ENCODE data around the gene CELF2.

Gene CELF2

DNA sequence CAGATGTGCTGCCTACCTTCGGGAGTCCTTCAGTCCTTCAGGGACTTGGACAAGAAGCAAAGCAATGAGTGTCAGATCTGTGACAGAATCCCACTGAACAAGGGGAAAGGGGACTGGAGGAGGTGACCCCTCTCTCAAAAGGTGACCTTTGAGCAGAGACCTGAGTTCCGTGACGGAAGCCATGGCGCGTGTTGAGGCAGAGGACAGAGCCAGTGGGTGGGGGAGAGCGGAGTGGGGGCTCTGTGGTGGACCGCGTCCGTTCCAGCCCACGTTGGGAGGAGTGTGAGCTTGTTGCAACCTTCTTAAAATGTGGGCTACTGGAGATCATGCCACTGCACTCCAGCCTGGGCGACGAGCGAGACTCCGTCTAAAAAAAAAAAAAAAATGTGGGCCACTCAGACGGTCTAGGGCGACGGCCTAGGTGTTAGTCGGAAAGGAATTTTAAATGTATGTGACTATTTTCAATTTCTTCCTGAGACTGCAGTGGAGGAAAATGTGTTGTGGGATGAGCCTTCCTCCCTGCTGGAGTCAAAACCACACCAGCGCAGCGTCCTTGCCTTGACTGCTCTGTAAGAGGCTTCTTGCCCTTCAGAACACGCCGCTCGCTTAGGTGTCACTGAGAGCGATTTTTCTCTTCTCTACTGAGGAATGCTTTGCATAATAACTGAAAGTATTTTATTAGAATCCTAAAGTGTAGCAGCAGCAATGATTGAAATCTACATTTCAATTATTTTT, 272.7 kb downstream of the CELF2 start:
- DNase-seq (ENCODE audit: low read depth in 2 of 2, low spot score in 1 of 2), result no peak

DNA sequence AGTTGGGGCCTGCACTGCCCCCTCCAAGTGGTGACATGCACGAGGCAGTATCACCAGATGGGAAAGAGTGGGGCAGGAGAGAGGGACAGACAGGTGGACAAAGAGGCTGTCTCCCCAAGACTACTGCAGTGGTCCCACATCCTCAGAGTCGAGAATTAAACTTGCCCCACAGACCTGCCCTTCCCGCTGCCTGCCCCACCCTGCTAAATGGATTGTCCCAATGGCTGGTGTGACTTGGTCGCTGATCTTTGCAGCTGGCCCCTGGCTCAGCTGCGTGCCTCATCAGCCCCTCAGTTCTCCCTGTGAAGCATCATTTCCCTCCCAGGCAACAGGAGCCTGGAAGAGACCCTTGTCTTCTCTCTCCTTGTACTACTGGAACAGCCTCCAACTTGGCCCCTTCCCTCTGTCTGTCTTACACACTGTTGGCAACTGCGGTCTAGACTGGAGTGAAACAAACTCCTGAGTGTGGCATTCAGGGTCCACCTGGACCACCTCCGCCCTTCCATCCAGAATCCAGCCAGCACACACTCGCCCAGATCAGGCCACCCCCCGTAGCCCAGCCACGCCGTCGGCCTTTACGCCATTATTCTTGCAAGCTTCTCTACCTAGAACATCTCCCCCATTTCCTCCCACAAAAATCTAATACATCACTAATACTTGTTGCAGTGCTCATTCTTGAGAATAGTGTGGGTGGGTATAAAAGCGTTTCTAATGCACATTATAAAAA, 275.1 kb downstream of the CELF2 start:
- DNase-seq (ENCODE audit: low read depth in 2 of 2, low spot score in 1 of 2), result no peak

DNA sequence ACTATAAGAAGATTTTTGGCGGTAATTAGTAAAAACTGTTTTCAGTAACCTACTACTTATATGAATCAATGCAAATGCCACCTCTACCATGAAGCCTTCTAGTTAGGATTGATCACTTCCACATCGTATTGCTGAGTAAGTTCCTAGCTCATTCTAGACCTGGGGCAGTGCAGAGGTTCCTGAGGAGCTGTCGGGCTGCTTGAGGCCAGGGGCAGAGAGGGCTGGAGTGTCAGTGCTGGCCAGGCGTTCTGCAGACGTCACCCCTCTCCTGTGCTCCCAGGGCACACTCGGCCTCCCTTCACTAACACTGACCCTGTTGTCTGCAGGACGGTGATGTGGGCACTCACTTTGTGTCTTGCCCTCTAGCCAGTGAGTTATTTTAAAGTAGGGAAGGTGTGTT, 275.7 kb downstream of the CELF2 start:
- DNase-seq (ENCODE audit: low read depth in 2 of 2, low spot score in 1 of 2), result no peak

DNA sequence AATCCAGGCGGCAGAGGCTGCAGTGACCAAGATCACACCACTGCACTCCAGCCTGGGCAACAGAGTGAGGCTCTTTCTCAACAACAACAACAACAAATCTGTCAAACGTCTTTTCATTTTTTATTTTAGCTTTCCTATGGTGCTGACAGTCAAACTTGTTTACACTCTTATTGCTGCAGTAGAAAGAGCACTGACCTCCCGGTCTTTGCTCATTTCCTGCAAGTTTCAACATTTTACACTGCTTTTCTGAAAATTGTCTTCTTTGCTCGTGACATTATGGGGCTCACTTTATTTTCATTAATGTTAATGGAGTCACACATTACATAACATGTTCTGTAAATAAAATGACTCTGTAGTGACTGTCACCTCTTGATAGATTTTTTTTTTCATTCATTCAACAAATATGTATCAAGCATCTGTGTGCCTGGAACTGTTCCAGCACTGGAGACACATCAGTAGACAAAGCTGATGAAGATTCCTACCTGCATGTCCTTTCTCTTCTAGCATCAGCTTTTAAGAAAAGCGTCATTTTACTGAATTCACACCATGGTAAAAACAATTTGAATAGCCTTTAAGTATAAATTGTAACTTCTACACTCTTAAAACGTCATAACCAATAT, 277.3 kb downstream of the CELF2 start:
- no peak for DNase-seq (ENCODE audit: low read depth in 2 of 2, low spot score in 1 of 2)

DNA sequence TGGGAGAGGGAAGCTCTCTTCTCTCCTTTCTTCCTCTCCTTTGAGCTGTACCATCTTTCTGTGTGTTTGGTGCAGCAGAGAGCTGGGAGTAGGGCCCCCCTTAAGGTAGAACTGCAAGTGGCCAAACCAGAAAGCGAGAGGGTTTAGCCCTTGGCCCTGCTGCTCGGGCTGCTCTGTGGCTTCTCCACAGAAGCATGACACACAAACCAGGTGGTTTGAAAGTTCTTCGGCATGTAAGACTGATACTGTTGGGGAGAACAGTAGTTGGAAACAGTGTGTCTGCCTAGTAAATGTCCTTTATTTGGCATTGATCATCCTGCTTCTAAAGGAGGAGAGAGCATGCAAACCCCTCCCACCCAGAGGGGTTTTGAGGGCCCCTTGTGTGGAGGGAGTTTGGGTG, 277.8 kb downstream of the CELF2 start:
- DNase-seq (ENCODE audit: low read depth in 2 of 2, low spot score in 1 of 2), result no peak

DNA sequence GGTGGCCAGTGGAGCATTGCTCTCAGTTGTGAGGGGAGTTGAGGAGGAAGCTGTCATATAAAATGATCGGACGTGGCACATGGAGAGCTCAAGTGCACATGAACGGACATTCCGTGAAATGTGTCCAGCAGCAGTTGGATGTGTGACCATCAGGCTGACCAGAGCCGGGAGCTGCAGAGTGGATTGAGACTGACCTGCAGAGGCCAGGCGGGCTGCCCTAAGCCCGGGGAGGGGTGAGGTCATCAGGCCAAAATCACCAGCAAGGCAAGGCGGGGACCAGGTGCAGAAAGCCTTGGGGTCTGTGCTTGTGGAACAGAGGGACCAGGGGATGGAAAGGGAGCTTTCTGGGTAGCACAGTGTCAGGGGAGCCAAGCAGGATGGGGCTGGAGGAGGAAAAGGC, 279.5 kb downstream of the CELF2 start:
- no peak for DNase-seq (ENCODE audit: low read depth in 2 of 2, low spot score in 1 of 2)

DNA sequence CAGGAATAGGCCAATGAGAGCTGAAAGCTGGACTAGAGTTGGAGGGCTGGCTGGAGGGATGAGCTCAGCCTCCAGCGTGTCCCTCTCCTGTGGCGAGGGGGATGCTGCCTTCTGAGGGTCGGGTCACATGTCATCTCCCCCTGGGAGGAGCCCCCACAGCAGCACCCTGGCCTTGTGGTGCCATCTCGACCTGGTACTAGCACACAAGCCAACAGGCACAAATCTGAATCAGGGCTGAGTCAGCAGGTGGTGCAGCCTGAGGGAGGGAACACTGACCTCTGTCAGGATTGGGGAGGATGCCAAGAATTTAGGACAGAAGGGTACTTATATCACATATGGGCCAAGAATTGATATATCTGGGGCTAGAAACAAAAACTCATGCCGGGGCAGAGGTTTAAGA, 280.4 kb downstream of the CELF2 start:
- DNase-seq (ENCODE audit: low read depth in 2 of 2, low spot score in 1 of 2), result no peak

DNA sequence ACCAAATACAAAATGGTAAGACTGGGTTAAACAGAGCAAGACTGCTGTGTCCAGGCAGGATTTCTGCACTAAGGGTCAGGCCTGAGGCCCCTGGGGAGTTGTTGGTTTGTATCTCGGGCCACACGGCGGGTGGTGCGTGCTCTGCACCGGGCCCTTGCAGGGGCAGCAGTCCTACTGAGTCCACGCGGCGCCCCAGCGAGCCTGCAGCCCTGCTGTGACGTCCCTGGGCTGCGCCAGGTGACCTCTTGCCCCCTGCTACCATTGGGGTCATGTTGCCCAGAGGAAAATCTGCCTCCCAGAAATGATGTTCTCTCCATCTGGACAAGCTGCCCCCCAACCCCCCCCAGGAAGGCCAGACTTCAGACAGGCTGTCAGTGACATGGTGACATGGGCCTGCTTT, 281.5 kb downstream of the CELF2 start:
- no peak for DNase-seq (ENCODE audit: low read depth in 2 of 2, low spot score in 1 of 2)

DNA sequence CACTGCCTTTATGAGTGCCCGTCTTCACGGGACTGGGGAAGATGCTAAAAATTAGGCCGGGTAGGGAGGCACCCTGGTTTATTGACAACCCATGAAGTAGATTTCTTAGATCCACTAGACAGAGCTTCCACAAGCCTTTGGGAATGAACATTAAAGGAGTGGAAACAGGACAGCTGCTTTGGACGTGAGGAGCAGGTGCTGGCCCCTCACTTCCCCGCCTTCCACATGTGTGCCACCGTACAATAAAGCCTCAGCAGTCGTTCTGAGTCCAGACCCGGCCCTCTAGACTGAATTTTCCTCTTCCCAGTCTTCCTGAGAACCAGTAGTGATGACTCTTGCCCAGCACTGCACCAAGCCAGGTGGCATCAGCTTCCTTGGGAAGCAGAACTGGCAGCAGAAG, 282.4 kb downstream of the CELF2 start:
- DNase-seq (ENCODE audit: low read depth in 2 of 2, low spot score in 1 of 2), result no peak

DNA sequence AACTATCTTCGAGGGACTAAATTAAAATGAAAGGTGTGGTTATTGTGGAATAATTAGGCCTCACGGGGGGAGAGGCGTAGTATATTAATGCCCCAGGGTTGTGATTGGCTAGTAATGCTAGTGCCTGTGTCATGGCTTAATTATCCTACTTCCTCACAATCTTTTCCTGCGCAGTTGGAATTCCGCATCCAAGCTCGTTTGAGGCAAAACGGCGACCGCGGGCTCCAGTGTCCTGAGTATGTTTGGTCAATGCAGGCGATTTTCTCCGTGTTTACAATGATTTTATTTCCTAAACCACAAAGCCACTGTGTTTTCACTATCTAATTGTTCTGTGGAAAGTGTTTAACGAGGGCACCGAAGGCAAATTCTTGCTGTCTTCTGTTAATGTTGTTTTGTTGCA, 282.9 kb downstream of the CELF2 start:
- DNase-seq (ENCODE audit: low read depth in 2 of 2, low spot score in 1 of 2), result no peak

DNA sequence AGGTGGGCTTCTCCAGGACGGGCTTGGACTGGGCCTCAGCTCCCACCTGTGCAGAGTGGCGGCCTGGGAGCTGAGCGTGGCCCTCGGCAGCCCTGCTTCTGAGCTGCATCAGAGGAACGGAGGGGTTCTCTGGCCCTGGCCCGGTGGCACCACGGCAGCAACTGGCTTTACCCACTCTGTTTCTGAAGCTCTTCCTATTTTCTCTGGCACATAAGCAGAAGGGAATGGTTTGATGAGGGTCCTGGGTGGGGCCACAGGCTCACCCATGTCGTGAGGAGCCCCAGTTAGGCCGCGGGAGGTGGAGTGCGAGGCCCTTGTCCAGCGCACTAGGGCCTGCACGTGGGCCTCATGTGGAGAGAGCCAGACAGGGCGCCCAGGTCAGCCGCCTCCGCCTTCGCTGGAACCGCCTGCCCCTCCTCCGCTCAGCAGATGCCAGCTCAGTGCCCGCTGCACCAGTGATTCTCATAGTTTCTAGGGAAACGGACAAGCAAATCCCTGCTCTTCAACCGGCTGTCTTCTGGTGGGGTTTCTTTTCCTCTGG, 284.0 kb downstream of the CELF2 start:
- DNase-seq (ENCODE audit: low read depth in 2 of 2, low spot score in 1 of 2), result no peak

DNA sequence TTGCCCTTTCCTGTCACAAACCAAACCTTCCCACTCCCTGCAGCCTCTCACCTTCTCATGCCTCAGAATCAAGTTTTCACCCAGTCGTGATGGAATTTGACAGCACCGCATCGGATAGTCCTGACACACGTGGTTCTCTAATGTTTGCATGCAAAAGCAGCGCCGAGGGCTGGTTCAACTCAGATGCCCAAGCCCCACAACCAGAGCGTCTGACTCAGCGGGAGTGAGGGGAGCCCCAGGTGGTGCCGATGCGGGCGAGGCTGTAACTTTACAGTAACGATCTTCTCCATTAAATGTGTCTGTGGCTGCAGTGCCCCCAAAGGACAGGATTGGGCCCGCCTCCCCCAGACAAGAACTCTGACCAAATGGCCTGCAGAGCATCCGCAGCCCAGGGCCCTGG, 284.5 kb downstream of the CELF2 start:
- DNase-seq (ENCODE audit: low read depth in 2 of 2, low spot score in 1 of 2), result no peak

DNA sequence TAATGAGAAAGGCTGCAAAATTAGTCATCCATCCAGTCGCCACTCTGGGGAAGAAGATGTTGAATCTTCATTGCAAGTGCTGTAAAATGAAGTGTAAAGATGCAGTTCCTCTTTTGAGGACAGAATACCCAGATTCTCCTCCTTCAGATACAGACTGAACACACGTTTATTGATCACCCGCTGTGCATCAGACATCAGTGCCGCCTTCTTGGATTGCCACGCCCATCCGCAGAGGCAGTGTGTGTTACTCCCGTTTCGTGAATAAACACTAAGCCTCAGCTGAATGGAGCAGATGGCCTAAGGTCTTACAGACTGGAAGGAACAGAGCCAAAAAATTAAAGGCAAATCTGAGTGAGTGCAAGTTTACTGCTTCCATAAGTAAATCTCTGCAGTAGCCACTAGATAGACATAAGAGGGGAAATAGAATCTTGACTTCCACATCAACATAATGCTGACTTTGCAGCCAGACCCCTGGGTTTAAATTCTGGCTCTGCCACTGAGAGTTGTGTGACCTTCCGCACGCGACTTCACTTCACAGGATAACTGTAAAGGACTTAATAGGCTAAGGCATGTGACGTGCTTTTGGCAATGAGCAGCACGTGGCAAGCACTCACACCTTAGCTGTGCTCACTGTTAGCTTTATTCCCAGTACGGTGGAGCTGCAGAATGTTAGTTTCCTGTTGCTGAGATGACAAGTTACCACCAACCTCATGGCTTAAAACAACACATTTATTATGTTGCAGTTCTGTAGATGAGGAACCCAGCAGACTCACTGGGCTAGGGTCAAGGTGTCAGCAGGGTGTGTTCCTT, 285.9 kb downstream of the CELF2 start:
- no peak for DNase-seq (ENCODE audit: low read depth in 2 of 2, low spot score in 1 of 2)

DNA sequence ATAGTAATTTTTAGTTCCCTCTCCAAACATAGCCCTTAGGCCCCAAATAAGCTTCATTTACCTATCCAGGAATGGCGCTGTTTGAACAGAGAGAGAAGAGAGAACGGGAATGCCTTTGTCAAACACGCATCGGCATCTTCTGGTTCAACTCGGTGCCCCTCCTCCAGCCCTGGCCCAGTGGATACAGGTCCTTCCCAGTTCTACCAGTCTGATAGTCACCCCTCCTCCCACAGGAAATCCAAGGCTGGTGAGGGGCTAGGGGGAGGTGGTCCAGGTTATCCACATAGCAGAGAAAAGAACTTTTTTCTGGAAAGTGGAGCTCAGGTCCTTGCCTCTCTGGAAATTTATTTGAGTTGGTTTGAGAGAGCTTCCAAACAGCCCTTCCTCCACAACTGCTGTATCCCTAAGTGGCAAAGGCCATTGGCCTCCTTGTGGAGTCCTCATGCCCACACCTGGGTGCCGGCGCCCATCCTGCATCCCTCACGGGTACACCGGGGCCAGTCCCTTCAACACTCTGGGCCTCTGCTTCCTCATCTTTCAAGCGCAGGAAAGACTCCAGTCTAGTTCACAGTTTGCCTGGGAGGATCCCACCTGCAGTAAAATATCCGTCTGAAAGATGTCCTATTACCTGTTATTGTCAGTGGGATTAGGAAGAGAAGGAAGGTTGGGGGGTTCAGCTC, 287.4 kb downstream of the CELF2 start:
- DNase-seq (ENCODE audit: low read depth in 2 of 2, low spot score in 1 of 2), result no peak

DNA sequence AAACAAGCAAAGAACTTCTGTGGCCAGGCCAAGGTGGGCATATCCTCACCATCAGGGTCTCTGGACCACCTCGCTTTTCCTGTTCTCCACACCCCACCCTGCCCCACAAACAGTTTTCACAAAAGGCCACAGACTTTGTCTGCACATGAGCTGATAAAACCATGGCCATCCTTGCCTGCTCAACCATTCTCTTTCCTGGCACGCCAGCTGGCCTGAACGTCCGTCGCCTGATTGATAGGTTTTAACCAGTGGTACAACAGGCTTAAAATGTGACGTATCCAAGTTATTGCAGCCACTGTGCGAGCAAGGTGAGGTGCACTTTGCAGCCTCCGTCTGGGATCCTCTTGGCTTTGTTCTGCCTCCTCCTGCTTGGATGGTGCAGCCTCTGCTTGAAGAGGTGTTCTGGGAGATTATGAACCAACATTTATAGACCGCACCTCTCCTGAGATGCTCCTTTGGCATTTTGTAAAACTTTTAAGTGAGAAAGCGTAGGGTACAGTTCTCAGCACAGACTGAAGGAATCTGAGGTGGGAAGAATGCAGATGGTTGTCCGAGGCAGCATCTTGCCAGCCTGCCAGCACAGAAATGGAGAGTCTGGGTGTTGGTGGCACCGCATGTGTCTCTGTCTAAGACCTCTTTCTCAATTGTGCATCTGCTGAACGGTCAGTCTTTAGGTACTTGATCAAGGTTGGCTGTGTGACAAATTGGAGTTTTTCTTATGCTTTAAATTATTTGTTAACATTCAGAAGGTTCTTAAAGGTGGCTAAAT, 288.3 kb downstream of the CELF2 start:
- DNase-seq (ENCODE audit: low read depth in 2 of 2, low spot score in 1 of 2), result no peak

DNA sequence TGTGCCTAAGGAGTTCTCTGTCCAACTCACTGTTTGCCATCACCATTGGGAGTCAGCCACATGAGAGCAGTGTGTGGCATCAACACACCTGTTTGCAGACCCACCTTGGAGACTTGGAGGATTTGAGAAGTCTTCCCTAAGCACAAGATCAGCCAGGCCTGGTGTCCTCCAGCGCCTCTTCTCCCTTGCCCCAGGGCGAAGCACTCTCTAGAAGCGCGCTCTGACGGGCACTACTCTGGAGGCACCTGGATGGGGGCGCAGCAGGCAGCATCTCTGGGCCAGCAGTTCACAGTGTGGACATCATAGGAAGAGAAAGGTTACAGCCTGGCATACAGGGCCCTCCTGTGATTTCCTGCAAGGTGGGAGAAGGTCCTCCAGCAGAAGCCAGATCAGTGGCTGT, 289.3 kb downstream of the CELF2 start:
- DNase-seq (ENCODE audit: low read depth in 2 of 2, low spot score in 1 of 2), result no peak

DNA sequence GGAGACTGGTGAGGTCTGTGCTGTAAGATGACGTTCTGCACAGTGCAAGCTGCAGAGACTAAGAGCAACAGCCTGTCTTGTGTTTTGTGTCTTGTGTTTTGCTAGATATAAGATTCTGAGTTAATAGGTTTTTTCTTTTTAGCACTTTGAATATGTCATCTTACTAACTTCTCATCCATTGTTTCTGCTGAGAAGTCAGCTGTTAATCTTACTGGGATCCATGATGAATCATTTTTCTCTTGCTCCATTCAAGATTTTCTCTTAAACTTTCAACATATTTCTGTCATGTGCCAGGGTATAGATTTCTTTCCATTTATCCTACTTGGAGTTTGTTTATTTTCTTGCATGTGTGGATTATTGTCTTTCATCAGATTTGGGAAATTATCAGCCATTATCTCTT, 290.3 kb downstream of the CELF2 start:
- no peak for DNase-seq (ENCODE audit: low read depth in 2 of 2, low spot score in 1 of 2)

DNA sequence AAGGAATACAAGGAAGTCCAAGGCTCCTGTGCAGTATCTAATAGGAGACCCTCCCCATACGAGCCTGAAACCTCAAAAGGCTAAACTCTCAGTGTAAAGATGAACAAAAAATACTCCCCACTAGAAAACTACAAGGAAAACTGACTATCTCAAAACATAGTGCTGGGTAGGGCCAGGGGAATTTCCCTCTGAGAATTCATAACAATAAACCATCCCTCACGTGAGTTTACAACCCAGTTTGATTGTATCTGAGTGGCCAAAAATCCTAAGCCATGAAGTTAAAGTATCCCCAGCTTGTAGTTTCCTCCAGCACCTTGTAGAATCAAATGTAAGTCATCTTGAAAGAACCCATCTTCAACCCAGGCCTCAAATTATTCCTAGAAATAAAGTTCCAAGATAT, 293.4 kb downstream of the CELF2 start:
- no peak for DNase-seq (ENCODE audit: low read depth in 2 of 2, low spot score in 1 of 2)

DNA sequence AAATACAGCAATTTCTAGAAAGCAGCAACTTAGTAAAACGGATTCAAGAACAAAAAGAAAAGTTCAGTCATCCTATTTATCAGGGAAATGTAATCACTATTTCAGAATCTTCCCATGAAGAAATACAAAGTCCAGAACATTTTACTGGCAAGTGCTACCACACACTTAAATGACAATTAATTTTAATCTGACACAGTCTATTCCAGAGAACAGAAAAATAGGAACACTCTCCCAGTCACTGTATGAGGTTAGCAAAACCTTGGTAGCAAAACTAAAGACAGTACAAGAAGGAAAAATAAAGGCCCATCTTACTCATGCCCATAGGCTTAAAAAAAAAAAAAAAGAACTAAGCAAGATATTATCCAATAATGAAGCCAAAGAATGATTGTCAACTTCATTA, 295.8 kb downstream of the CELF2 start:
- no peak for DNase-seq (ENCODE audit: low read depth in 2 of 2, low spot score in 1 of 2)
